GM19452 (cell line): ENCODE data around the gene TOP1.
A peak's percentile ranks its signal among the peaks of the same experiment; 100 is the strongest.

ENCODE experiments used
- ATAC-seq: cut with Tn5 transposase; IDR thresholded peaks from one replicate; pipeline ENCODE4 v1.9.1; 2021; ENCODE audit not compliant: unreplicated experiment

The TOP1 gene

GRCh38 chr20:41028359-41029149 is at the start of gene TOP1:
TSS of gene TOP1 (plus strand) at chr20:41028822. CDS start at chr20:41029068, 246 bp downstream.
- peak; percentile 94 for ATAC-seq

- no peak for ATAC-seq
Measured at GRCh38 chr20:40979247-40979646, 49.4 kb upstream of the TOP1 start.

GRCh38 chr20:40980106-40980827 is 48.4 kb upstream of the TOP1 start:
- no peak for ATAC-seq

GRCh38 chr20:40980828-40981310 is 47.8 kb upstream of the TOP1 start:
- ATAC-seq: no peak

- ATAC-seq: no peak
Measured at GRCh38 chr20:40982415-40983145, 46.0 kb upstream of the TOP1 start.

- no peak for ATAC-seq
Measured at GRCh38 chr20:40983898-40984297, 44.7 kb upstream of the TOP1 start.

GRCh38 chr20:40984496-40984895 is 44.1 kb upstream of the TOP1 start:
- no peak for ATAC-seq

- peak; percentile 30 for ATAC-seq
Measured at GRCh38 chr20:40986774-40987173, 41.8 kb upstream of the TOP1 start.

GRCh38 chr20:40990542-40991120 is 38.0 kb upstream of the TOP1 start:
- no peak for ATAC-seq

GRCh38 chr20:40991181-40991889 is 37.3 kb upstream of the TOP1 start:
- peak; percentile 88 for ATAC-seq

- no peak for ATAC-seq
Measured at GRCh38 chr20:40992349-40993113, 36.1 kb upstream of the TOP1 start.

GRCh38 chr20:40993794-40994540 is 34.7 kb upstream of the TOP1 start:
- ATAC-seq: no peak

- no peak for ATAC-seq
Measured at GRCh38 chr20:40996326-40996725, 32.3 kb upstream of the TOP1 start.

- no peak for ATAC-seq
Measured at GRCh38 chr20:40997116-40997515, 31.5 kb upstream of the TOP1 start.

GRCh38 chr20:40999841-41000240 is 28.8 kb upstream of the TOP1 start:
- ATAC-seq: no peak

- no peak for ATAC-seq
Measured at GRCh38 chr20:41000628-41001027, 28.0 kb upstream of the TOP1 start.

- ATAC-seq: no peak
Measured at GRCh38 chr20:41001497-41001896, 27.1 kb upstream of the TOP1 start.

GRCh38 chr20:41002842-41003142 is 25.8 kb upstream of the TOP1 start:
- no peak for ATAC-seq
